Lower leg skin (tissue), 4 donors: Measurements from ENCODE around the gene PADI4. TPM values are rescaled to one million over a fixed set of nuclear protein-coding genes. Genes with fewer than 3 reads are reported as not detected.
A peak's percentile ranks its signal among the peaks of the same experiment; 100 is the strongest.

Experiments
- DNase-seq, 2 donors: peaks; one replicate each; pipeline ENCODE4 v3.0.0-alpha.2; 2019; ENCODE audit warnings: low spot score in 2 of 2
- H3K4me3 ChIP-seq: fragments of 200-600 bp; sonication (generic); 2 replicates; pipeline ENCODE4 v1.5.1; 2017; ENCODE audit warnings: mild to moderate bottlenecking, low read depth; ENCODE audit not compliant: poor library complexity, severe bottlenecking
- POLR2A ChIP-seq, 2 donors: fragments of 450-650 bp; IDR thresholded peaks; one replicate each; pipeline ENCODE4 v1.6.1; 2016 to 2017; ENCODE audit warnings: antibody characterized with exemption in 2 of 2, mild to moderate bottlenecking in 1 of 2, moderate library complexity in 1 of 2
- WGBS, 2 donors: methylation state at CpG; one replicate each; pipeline ENCODE4 v1.1.5; 2018; 5-methylcytosine and 5-hydroxymethylcytosine counted together
- intact Hi-C: fragments of 100-400 bp; cut with DNase I; formaldehyde crosslinking; loops from one replicate; pipeline ENCODE4 v1.15.0; 2023; ENCODE audit warnings: low total_unique reads
- total RNA-seq, 4 donors: library from RNA; depleted of rRNA; stranded (reverse); fragments of >200 nt; gene quantifications; one replicate each; pipeline ENCODE4 v1.1.0, GENCODE V29; 2016
- TF ChIP-seq, protein P1 (sequence below), 3 donors: fragments of 450-650 bp; IDR thresholded peaks; one replicate each; pipeline ENCODE4 v1.5.1; 2016; ENCODE audit warnings: antibody characterized with exemption in 3 of 3, mild to moderate bottlenecking in 3 of 3, moderate library complexity in 2 of 3

The PADI4 gene
- total RNA-seq, 4 donors from 2014 or later, result 0.51 TPM; not detected in 3

DNA sequence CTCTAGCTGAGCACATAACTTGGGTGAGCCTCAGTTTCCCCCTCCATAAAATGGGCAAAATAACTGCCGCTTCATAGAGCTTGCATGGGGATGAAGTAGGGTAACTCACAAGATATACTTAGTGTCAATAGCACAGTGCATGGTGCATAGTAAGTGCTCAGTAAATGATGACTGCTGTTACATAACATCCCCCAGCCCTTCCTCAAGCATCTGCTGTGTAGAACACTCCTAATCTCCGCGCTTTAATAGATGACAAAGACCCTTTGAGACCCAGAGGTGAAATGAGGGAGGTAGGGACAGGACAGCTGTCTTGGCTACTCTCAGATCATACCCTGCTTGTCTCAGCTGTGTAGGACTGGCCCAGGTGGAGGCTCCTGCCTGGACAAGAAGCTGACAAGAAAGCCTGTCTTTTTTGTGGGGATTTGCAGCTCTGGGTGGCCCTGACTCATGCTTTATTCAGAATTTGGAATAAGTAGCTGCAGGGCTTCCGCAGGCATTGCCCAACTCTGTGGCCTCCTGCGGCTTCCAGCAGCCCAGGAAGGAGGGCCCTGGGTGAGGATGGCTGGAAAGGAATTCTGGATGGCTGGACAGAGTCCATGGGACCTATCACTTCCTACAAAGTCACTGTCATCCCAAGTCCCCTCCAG lies 20.7 kb upstream of the PADI4 start:
- no peak for DNase-seq

GRCh38 chr1:17289721-17290120 lies 18.3 kb upstream of the PADI4 start:
- WGBS, 2 donors, result 14 to 27% methylated on average over 2 of the region's 2 CpGs
- no peak for TF ChIP-seq POLR2A (IDR thresholded peaks at IDR 0.05)
- TF ChIP-seq, protein P1, sequence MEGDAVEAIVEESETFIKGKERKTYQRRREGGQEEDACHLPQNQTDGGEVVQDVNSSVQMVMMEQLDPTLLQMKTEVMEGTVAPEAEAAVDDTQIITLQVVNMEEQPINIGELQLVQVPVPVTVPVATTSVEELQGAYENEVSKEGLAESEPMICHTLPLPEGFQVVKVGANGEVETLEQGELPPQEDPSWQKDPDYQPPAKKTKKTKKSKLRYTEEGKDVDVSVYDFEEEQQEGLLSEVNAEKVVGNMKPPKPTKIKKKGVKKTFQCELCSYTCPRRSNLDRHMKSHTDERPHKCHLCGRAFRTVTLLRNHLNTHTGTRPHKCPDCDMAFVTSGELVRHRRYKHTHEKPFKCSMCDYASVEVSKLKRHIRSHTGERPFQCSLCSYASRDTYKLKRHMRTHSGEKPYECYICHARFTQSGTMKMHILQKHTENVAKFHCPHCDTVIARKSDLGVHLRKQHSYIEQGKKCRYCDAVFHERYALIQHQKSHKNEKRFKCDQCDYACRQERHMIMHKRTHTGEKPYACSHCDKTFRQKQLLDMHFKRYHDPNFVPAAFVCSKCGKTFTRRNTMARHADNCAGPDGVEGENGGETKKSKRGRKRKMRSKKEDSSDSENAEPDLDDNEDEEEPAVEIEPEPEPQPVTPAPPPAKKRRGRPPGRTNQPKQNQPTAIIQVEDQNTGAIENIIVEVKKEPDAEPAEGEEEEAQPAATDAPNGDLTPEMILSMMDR (IDR thresholded peaks at IDR 0.05), result no peak
- H3K4me3 ChIP-seq, result no peak overlapping the region
- peak in 1 of 2 donors; percentile 33 for DNase-seq
- intact Hi-C loops, result no loop called here

More for the DNA sequence above, 20.7 kb upstream of the PADI4 start:
- H3K4me3 ChIP-seq, result no peak overlapping the region
- TF ChIP-seq, protein P1 (IDR thresholded peaks at IDR 0.05), result no peak
- no peak for TF ChIP-seq POLR2A (IDR thresholded peaks at IDR 0.05)
- intact Hi-C loops, result no loop called here
- WGBS, 2 donors, result 61 to 69% methylated on average over 5 of the region's 5 CpGs

- TF ChIP-seq, protein P1 (IDR thresholded peaks at IDR 0.05), result no peak
- no peak for TF ChIP-seq POLR2A (IDR thresholded peaks at IDR 0.05)
- DNase-seq, result no peak
- H3K4me3 ChIP-seq, result no peak overlapping the region
- intact Hi-C loops, result no loop called here
- WGBS, 2 donors, result 83 to 97% methylated on average over 3 of the region's 3 CpGs
These were observed 17.4 kb upstream of the PADI4 start for GRCh38 chr1:17290553-17290952.

DNA sequence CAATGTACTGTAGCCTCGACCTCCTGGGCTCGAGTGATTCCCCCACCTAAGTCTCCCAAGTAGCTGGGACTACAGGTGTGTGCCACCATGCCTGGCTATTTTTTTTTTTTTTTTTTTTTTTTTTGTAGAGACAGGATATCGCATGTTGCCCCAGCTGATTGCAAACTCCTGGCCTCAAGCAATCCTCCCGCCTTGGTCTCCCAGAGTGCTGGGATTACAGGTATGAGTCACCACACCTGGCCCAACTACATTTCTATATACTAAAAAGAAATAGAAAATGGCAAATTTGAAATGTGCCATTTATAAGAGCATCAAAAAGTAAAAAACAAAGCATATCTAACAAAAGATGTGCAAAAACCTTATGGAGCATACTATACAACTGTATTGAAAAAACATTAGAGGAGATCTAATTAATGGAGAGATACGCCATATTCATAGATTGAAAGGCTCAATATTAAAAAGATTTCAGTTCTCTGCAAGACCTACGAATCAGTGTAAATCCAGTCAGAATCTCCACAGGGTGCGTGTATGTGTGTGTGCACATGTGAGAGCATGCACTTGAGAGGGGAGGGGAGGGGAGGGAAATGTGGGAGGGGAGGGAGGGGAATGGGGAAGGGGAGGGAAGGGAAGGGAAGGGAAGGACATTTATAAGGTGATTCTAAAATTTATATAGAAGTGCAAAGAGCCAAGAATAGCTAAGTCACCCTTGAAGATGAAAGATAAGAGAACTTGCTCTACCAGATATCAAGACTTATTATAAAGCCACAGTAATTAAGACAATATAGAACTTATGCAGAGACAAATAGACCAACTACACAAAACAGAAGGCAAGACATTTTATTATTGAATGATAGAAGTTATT lies 15.5 kb upstream of the PADI4 start:
- WGBS, 2 donors, result 35 to 38% methylated on average over 7 of the region's 7 CpGs
- H3K4me3 ChIP-seq, result no peak overlapping the region
- intact Hi-C loops, result no loop called here
- DNase-seq, result no peak
- TF ChIP-seq, protein P1 (IDR thresholded peaks at IDR 0.05), result no peak
- no peak for TF ChIP-seq POLR2A (IDR thresholded peaks at IDR 0.05)

GRCh38 chr1:17293681-17294425 lies 14.1 kb upstream of the PADI4 start:
- intact Hi-C loops, result no loop called here
- WGBS, 2 donors, result 53 to 55% methylated on average over 14 of the region's 14 CpGs
- no peak for TF ChIP-seq POLR2A (IDR thresholded peaks at IDR 0.05)
- no peak for DNase-seq
- no peak overlapping the region for H3K4me3 ChIP-seq

DNA sequence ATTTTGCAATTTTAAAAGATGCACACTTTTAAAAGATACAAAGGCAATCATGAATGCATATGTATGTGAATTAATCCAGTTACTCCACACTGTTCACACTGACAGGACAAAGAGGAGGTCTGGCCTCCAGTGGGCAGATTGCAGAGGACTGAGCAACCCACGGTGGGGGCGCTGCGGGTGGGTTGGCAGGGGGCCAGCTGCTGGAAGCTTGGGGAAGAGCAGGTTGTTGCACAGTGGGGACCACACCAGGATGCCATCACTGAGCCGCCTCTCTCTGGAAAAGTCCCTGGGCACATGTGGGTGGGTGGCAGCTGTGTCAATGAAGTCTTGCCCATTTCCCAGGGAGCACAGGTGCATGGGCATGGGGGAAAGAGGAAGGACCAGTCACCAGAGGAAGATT lies 12.7 kb upstream of the PADI4 start:
- DNase-seq, result no peak
- WGBS, 2 donors, result 61 to 70% methylated on average over 4 of the region's 4 CpGs
- intact Hi-C loops, result no loop called here
- no peak overlapping the region for H3K4me3 ChIP-seq
- no peak for TF ChIP-seq POLR2A (IDR thresholded peaks at IDR 0.05)
- TF ChIP-seq, protein P1 (IDR thresholded peaks at IDR 0.05), result no peak
